Peyer's patch (tissue), 4 donors: ENCODE results near the gene SKI. TPM values are rescaled to one million over a fixed set of nuclear protein-coding genes. Genes with fewer than 3 reads are reported as not detected.

Source experiments
- DNase-seq, 3 donors: peaks; one replicate each; pipeline ENCODE4 v3.0.0-alpha.2; 2017 to 2019
- H3K27ac ChIP-seq, 4 donors: fragments of 200-600 bp; sonication (generic); one replicate each; pipeline ENCODE4 v1.5.1; 2016 to 2019
- H3K27me3 ChIP-seq, 2 donors: fragments of 200-600 bp; sonication (generic); one replicate each; pipeline ENCODE4 v1.5.1; 2019
- H3K36me3 ChIP-seq, 3 donors: fragments of 200-600 bp; sonication (generic); one replicate each; pipeline ENCODE4 v1.5.1; 2016 to 2019
- H3K4me1 ChIP-seq, 4 donors: fragments of 200-600 bp; sonication (generic); one replicate each; pipeline ENCODE4 v1.5.1; 2016 to 2019
- H3K4me3 ChIP-seq, 4 donors: fragments of 200-600 bp; sonication (generic); 1 replicate in 3 of 4; 2 replicates in 1 of 4; pipeline ENCODE4 v1.5.1; 2016 to 2019; ENCODE audit warnings: mild to moderate bottlenecking in 1 of 4
- H3K9me3 ChIP-seq, 4 donors: fragments of 200-600 bp; sonication (generic); one replicate each; pipeline ENCODE4 v1.5.1; 2016 to 2019; ENCODE audit warnings: mild to moderate bottlenecking in 1 of 4
- POLR2A ChIP-seq, 2 donors: fragments of 450-650 bp; IDR thresholded peaks; one replicate each; pipeline ENCODE4 v1.5.1; 2017; ENCODE audit warnings: antibody characterized with exemption in 2 of 2, mild to moderate bottlenecking in 2 of 2, moderate library complexity in 2 of 2
- total RNA-seq, 4 donors: library from RNA; depleted of rRNA; stranded (reverse); fragments of >200 nt; gene quantifications; one replicate each; pipeline ENCODE4 v1.1.0, GENCODE V29; 2016
- TF ChIP-seq, protein P1 (sequence below), 6 experiments: fragments of 450-650 bp in 4 of 6; fragments of 200-600 bp in 2 of 6; sonication (generic) in 1 of 6; IDR thresholded peaks; one replicate each; pipeline ENCODE4 v1.5.1; 2017 to 2019; ENCODE audit warnings: antibody characterized with exemption in 6 of 6, mild to moderate bottlenecking in 3 of 6, moderate library complexity in 1 of 6

The SKI gene
- total RNA-seq, 4 donors from 2014 or later, result 20.1 to 41.5 (median 37.1) TPM

DNA sequence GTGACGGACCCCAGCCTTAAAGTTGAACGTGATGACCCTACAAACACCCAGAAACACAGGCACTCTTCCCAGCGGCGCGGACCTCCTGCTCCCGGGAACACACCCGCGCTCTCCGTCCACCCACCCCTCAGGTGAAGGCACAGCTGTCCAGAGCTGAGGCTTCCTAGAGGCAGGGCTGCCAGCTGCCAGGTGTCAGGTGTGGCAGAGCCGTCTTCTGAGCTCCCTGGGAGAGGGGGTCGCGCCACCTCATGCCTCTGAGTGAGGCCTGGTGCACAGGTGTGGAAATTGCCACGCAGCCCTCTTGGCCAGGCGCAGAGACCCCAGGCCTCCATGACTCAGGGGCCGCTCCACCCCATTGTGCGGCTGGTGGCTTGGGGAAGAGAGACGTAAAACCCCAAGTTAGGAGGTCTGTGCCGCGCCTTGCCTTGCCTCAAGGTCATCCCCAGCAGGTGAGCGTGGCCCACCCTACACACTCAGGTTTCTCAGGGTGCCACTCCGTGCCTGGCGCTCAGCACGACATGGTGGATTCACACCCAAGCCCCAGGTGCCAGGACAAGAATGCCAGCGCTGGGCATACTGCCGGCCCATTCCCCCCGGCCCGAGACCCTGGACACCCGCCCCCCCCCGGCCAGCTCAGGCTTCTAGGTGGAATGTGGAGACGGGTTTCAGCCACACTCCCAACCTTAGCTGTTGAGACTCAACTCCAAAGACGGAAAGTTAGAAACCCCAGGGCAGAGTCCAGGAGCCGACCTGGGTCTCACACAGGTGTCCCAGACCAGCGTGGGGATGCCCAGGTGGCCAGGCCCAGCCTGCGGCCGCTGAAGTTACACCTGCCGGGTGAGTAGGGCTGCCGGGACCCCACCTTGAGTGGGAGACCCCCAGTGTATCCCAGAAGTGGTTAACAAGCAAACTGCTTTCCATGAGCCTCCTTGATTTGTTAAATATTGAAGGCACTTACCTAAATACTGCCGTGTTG lies 42.0 kb upstream of the SKI start:
- no peak overlapping the region for H3K4me3 ChIP-seq
- DNase-seq, result no peak
- H3K9me3 ChIP-seq, result no peaks in the 10 kb centered on the region
- no peak for TF ChIP-seq POLR2A (IDR thresholded peaks at IDR 0.05)
- TF ChIP-seq, protein P1, sequence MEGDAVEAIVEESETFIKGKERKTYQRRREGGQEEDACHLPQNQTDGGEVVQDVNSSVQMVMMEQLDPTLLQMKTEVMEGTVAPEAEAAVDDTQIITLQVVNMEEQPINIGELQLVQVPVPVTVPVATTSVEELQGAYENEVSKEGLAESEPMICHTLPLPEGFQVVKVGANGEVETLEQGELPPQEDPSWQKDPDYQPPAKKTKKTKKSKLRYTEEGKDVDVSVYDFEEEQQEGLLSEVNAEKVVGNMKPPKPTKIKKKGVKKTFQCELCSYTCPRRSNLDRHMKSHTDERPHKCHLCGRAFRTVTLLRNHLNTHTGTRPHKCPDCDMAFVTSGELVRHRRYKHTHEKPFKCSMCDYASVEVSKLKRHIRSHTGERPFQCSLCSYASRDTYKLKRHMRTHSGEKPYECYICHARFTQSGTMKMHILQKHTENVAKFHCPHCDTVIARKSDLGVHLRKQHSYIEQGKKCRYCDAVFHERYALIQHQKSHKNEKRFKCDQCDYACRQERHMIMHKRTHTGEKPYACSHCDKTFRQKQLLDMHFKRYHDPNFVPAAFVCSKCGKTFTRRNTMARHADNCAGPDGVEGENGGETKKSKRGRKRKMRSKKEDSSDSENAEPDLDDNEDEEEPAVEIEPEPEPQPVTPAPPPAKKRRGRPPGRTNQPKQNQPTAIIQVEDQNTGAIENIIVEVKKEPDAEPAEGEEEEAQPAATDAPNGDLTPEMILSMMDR (IDR thresholded peaks at IDR 0.05), result no peak
- peaks cover 0 to 21% (median 0%) of the 10 kb centered on the region in 3 donors for H3K36me3 ChIP-seq
- H3K27ac ChIP-seq, result no peak overlapping the region
- no peaks in the 10 kb centered on the region for H3K27me3 ChIP-seq
- peaks cover 0 to 19% (median 3%) of the 10 kb centered on the region in 4 donors for H3K4me1 ChIP-seq

DNA sequence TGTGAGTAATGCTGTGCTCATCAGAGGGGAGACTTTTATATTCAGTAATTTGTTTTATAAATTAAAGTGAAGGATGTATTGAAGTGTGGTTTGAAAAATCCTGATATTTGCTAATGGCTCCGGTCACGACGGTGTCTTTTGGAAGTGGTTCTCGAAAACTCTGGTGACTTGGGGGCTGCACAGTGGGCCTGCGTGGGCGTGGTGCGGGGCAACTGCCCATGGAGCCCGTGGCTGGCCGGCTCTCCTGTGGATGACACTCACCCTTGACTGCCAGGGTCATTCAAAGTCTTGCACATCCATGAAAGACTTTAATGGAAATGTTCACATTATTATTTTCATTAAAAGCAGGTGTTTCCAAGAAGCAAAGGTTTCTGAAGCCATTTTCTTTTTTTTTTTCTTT lies 41.2 kb upstream of the SKI start:
- Histone ChIP-seq H3K9me3 (no peaks in the 10 kb centered on the region), H3K27ac (no peak overlapping the region), H3K27me3 (no peaks in the 10 kb centered on the region), H3K4me3 (no peak overlapping the region), H3K36me3 (peaks cover 0 to 21% (median 0%) of the 10 kb centered on the region in 3 donors), H3K4me1 (peaks cover 0 to 26% (median 3%) of the 10 kb centered on the region in 4 donors)
- no peak for DNase-seq
- TF ChIP-seq, protein P1 (IDR thresholded peaks at IDR 0.05), result no peak
- no peak for TF ChIP-seq POLR2A (IDR thresholded peaks at IDR 0.05)

DNA sequence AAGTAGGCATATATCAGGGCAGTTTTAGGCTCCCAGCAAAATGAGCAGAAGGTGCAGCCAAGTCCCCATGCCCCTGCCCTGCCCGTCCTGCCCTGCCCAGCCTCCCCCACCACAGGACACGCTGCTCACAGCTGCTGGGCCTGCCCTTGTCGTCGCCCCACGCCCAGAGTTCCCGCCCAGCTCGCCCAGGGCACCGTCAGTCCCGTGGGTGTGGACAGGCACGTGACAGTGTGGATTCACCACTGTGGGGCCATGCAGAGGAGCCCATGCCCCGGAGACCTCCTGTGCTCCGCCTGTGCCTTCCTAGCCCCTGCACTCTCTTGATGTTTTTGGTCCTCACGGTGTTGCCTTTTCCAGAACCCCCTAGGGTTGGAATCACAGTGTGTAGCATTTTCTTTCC lies 40.5 kb upstream of the SKI start:
- Histone ChIP-seq H3K27ac (peak overlapping the region in 1 of 4 donors; percentile 7), H3K27me3 (no peaks in the 10 kb centered on the region), H3K4me1 (peaks cover 0 to 31% (median 3%) of the 10 kb centered on the region in 4 donors), H3K4me3 (no peak overlapping the region), H3K9me3 (no peaks in the 10 kb centered on the region), H3K36me3 (peaks cover 0 to 21% (median 0%) of the 10 kb centered on the region in 3 donors)
- DNase-seq, result peak in 2 of 3 donors; percentile 68 to 71
- TF ChIP-seq POLR2A (IDR thresholded peaks at IDR 0.05), result no peak
- TF ChIP-seq, protein P1 (IDR thresholded peaks at IDR 0.05), result no peak

DNA sequence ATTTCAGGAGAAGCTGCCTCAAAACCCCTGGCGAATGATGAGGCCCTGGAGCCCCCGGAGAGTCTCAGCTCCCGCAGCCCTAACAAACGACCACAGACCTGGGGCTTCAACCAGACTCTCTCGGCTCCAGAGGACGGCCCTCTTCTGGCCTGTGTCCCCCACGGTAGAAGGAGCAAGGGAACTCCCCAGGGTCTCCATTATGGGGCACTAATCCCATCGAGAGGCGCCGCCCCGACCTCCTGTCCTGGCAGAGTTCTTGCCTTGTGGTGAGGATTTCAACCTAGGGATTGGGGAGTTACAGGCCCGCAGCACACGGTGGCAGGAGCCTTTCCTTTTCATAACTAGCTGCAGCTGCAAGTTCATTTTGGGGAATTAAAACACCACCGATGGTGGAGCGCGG lies 39.8 kb upstream of the SKI start:
- Histone ChIP-seq H3K9me3 (no peaks in the 10 kb centered on the region), H3K27me3 (no peaks in the 10 kb centered on the region), H3K36me3 (peaks cover 0 to 21% (median 0%) of the 10 kb centered on the region in 3 donors), H3K4me3 (no peak overlapping the region), H3K27ac (no peak overlapping the region), H3K4me1 (peaks cover 0 to 39% (median 3%) of the 10 kb centered on the region in 4 donors)
- DNase-seq, result no peak
- TF ChIP-seq, protein P1 (IDR thresholded peaks at IDR 0.05), result no peak
- TF ChIP-seq POLR2A (IDR thresholded peaks at IDR 0.05), result no peak

DNA sequence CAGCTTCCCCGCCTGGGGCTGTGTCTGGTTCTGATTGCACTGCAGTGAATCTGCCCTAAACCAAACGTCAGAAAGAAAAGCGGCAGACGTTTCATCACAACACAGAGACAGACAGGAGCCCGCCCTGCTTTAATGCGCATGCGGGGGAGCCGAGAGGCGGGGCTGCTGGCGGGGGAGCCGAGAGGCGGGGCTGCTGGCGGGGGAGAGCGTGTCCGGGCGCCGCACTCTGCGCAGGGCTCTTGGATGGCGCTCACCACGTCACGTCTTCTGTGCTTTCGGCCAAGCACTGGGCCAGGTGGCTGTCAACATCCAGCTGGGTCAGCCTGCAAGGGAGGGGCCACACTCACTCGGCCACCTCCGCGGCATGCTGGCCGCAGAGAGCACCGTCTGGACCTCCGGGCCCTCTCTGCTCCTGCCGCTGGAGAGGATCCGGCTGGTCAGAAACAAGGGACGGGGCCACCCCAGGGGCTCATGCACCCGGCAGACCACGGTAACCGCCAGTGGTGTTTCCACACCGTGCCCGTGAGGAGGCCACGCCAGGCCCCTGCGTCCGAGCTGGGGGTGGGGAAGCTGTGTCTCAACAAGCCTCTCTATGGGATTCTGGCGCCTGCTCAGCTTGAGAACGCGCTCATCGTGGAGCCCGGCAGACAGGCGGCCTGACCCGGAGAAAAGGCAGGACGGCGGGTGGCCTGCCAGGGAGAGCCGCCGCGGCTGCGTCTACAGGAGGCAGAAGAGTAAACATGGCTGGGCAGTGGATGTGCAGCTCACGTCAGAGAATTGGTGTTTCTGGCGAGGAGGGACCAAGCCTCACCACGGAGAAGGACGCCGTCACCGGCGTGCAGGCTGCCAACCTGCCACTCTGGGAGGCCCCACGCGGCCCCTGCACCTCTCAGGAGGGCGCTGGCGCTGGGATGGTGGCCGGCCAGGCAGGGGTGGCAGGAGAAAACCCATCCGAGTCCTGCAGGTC lies 38.4 kb upstream of the SKI start:
- H3K9me3 ChIP-seq, result no peaks in the 10 kb centered on the region
- DNase-seq, result peak; percentile 86 to 96 (median 96)
- H3K4me3 ChIP-seq, result peak overlapping the region; percentile 39 to 61 (median 50)
- no peaks in the 10 kb centered on the region for H3K27me3 ChIP-seq
- H3K27ac ChIP-seq, result peak overlapping the region; percentile 76 to 90 (median 84)
- H3K4me1 ChIP-seq, result peaks cover 0 to 49% (median 7%) of the 10 kb centered on the region in 4 donors
- peaks cover 0 to 10% (median 0%) of the 10 kb centered on the region in 3 donors for H3K36me3 ChIP-seq
- TF ChIP-seq, protein P1 (IDR thresholded peaks at IDR 0.05), result no peak
- peak; percentile 51 to 62 for TF ChIP-seq POLR2A (IDR thresholded peaks at IDR 0.05)
